Mammary epithelial cell (primary cell): ENCODE measurements around the gene DIPK2B.

Experiments
- EZH2 ChIP-seq: IDR thresholded peaks from 2 replicates; pipeline ENCODE4 v1.6.1; 2012; ENCODE audit warnings: low read length, inconsistent platforms, borderline replicate concordance
- TF ChIP-seq, protein P1 (sequence below), 2 donors: IDR thresholded peaks in 1 of 2; conservative IDR thresholded peaks in 1 of 2; 2 replicates each; pipeline ENCODE4 v1.5.1; 2011 to 2012; ENCODE audit warnings: inconsistent platforms in 2 of 2, low read length in 2 of 2, mild to moderate bottlenecking in 2 of 2, control low read depth in 1 of 2, low read depth in 1 of 2; ENCODE audit not compliant: insufficient read depth in 1 of 2; ENCODE audit errors: extremely low read depth in 1 of 2

GRCh38 chrX:45198301-45198700 is 2.4 kb downstream of the DIPK2B start:
- TF ChIP-seq, protein P1, sequence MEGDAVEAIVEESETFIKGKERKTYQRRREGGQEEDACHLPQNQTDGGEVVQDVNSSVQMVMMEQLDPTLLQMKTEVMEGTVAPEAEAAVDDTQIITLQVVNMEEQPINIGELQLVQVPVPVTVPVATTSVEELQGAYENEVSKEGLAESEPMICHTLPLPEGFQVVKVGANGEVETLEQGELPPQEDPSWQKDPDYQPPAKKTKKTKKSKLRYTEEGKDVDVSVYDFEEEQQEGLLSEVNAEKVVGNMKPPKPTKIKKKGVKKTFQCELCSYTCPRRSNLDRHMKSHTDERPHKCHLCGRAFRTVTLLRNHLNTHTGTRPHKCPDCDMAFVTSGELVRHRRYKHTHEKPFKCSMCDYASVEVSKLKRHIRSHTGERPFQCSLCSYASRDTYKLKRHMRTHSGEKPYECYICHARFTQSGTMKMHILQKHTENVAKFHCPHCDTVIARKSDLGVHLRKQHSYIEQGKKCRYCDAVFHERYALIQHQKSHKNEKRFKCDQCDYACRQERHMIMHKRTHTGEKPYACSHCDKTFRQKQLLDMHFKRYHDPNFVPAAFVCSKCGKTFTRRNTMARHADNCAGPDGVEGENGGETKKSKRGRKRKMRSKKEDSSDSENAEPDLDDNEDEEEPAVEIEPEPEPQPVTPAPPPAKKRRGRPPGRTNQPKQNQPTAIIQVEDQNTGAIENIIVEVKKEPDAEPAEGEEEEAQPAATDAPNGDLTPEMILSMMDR (conservative IDR thresholded peaks at IDR 0.05 in 1 of 2, IDR thresholded peaks at IDR 0.05 in 1 of 2; ENCODE audit: extremely low read depth in 1 of 2, insufficient read depth in 1 of 2, low read depth in 1 of 2, low read length in 2 of 2), result no peak
- TF ChIP-seq EZH2, result no peak
